HCT116 (cell line): ENCODE results near the gene GFY.

Experiments used
- CEBPB ChIP-seq: IDR thresholded peaks from 2 replicates; pipeline ENCODE4 v1.6.1; 2012; ENCODE audit warnings: low read depth
- CTCF ChIP-seq, 3 experiments: fragments of 200-600 bp in 1 of 3; sonication (generic) in 1 of 3; IDR thresholded peaks in 2 of 3; conservative IDR thresholded peaks in 1 of 3; 2 replicates each; pipeline ENCODE4 v1.5.1; 2012 to 2017; ENCODE audit warnings: low read depth in 2 of 3, low read length in 2 of 3, antibody characterized with exemption in 1 of 3, borderline replicate concordance in 1 of 3, control low read depth in 1 of 3, mild to moderate bottlenecking in 1 of 3, mixed read lengths in 1 of 3, mixed run types in 1 of 3, moderate library complexity in 1 of 3; ENCODE audit not compliant: insufficient read depth in 1 of 3
- EZH2 ChIP-seq: fragments of 200-600 bp; sonication (generic); IDR thresholded peaks from 2 replicates; pipeline ENCODE4 v1.6.1; 2017; ENCODE audit warnings: antibody characterized with exemption, mixed run types
- EZH2phosphoT487 ChIP-seq: fragments of 200-600 bp; IDR thresholded peaks from 2 replicates; pipeline ENCODE4 v1.6.1; 2018; ENCODE audit warnings: antibody characterized with exemption, borderline replicate concordance
- MAX ChIP-seq: IDR thresholded peaks from 2 replicates; pipeline ENCODE4 v1.6.1; 2012
- POLR2A ChIP-seq: IDR thresholded peaks from 2 replicates; pipeline ENCODE4 v1.7.0; 2011; ENCODE audit warnings: borderline replicate concordance; ENCODE audit not compliant: insufficient read depth, insufficient read length; ENCODE audit errors: extremely low read depth
- POLR2AphosphoS5 ChIP-seq: IDR thresholded peaks from 2 replicates; pipeline ENCODE4 v1.6.1; 2011; ENCODE audit warnings: mild to moderate bottlenecking, low read depth, low read length, moderate library complexity
- RAD21 ChIP-seq: IDR thresholded peaks from 2 replicates; pipeline ENCODE4 v1.6.1; 2012; ENCODE audit warnings: low read depth, mild to moderate bottlenecking
- REST ChIP-seq: IDR thresholded peaks from 2 replicates; pipeline ENCODE4 v1.6.1; 2012; ENCODE audit warnings: low read depth
- SP1 ChIP-seq: IDR thresholded peaks from 2 replicates; pipeline ENCODE4 v1.6.1; 2012; ENCODE audit warnings: low read depth
- YY1 ChIP-seq: IDR thresholded peaks from 2 replicates; pipeline ENCODE4 v1.6.1; 2011; ENCODE audit warnings: low read length, low read depth, moderate library complexity, mild to moderate bottlenecking; ENCODE audit not compliant: insufficient replicate concordance; ENCODE audit errors: extremely low read depth
- ZFX ChIP-seq: fragments of 450-650 bp; IDR thresholded peaks from 2 replicates; pipeline ENCODE4 v1.6.1; 2017

- TF ChIP-seq MAX (no peak), YY1 (no peak), POLR2AphosphoS5 (no peak), CTCF (IDR thresholded peaks at IDR 0.05 in 2 of 3, conservative IDR thresholded peaks at IDR 0.05 in 1 of 3; ENCODE audit: borderline replicate concordance in 1 of 3, insufficient read depth in 1 of 3, low read depth in 2 of 3, low read length in 2 of 3) (no peak), CEBPB (no peak), ZFX (no peak), EZH2phosphoT487 (no peak), SP1 (no peak), EZH2 (no peak), RAD21 (no peak), REST (no peak), POLR2A (no peak)
Observed at GRCh38 chr19:49440439-49441209, 15.4 kb downstream of the GFY start.
